ENCODE results near the gene SGCA.

GRCh38 chr17:50129728-50130558 lies 35.9 kb upstream of the SGCA start, which contains the start of gene SAMD14:
- TF ChIP-seq EP300 (IDR thresholded peaks at IDR 0.05) (no peak), POLR2A (IDR thresholded peaks at IDR 0.05) (no peak)

Measured in tibial nerve (tissue), 3 donors.